NCI-H446 (cell line): ENCODE measurements around the gene CFAP20.
"Not testable (repeated sequence)": the region's sequence is repeated elsewhere in the genome, so short reads cannot be mapped to it uniquely, and the experiment has no call there.

Source experiments
- DNase-seq, 2 experiments: peaks; one replicate each; lab custom pipeline; 2025; lab: John Stamatoyannopoulos, UW

CFAP20 gene

DNA sequence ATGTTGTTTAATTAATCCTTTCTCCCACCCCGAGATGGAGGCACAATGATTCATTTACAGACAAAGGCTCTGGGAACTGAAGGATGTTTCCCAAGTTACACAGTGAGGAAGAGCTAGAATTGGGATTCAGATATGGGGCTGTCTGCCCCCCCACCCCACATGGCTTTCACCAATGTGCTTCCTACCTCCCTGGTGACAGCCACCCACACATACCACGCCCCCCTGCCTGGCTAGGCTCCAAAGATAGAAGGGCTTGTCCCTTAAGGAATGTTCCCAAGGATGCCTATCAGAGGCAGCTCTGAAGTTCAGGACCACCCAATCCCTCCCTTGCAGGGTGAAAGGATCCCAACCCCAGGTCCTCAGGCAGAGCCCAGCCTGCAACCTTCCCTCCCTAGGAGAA is 32.9 kb downstream of the CFAP20 start:
- DNase-seq, result no peak

DNA sequence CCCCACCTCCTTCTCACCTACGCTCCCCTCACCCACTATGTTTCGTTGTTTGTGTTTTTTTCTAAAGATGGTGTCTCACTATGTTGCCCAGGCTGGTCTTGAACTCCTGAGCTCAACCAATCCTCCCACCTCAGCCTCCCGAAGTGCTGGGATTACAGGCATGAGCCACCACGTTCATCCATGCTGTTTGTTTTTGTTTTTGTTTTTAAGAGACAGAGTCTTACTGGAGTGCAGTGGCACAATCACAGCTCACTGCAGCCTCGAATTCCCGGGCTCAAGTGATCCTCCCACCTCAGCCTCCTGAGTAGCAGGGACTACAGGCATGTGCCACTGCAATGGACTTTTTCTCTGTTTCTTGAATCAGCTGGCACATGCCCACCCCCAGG is 33.6 kb downstream of the CFAP20 start:
- not testable (repeated sequence) for DNase-seq

DNA sequence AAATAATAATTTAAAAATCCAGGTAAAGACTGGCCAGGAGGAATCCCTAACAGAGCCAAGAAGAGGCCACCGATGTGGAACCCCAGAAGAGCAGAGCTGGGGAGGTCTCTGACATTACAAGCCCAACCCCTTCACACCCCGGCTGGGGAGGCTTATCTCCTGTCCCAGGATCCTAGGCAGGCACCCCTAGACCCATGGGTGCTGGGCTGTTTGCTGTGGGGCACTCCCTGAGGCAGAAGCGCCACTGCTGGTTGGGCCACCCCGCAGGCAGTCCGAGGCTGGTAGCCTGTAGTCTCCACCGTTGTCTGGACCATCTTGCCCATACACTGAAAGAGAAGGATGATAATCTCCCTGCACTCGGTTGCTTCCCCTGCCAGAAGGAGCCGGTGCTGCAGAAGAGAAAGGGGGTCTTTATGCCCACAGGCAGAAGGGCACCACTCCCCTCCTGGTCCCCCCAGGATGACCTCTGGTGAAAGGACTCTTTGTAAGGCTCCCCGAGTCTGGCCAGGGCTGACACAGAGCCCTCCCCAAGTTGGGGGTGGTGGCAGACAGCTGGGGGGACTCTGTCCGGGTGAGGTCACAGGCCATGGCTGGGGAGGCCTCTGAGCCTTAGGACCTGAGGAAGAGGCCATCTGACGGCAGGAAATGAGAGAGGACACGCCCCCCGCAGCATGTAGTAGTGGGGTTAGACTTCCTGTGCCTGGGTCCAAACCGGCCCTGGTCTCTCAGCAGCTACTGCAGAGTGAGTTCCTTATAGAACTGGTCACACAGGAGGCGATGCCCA is 34.2 kb downstream of the CFAP20 start:
- no peak for DNase-seq

DNA sequence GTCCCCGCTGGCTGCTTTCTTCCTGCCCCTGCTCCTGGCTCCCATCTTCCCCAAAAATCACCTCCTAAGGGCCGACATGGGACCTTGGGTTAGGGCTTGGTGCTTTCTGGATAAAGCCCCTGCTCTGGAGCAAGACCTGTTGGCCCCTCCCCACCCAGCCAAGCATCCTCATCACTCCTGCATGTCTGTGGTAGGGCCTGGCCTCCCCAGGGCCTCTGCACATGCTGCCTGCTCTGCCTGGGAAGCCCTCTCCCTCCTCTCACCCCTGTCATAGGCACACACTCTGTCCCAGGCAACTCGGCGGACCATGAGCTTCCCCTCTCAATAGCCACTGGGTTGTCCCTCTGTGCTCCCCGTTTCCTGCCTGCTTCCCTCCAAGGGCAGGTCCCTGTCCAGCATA is 35.2 kb downstream of the CFAP20 start:
- DNase-seq, result no peak

DNA sequence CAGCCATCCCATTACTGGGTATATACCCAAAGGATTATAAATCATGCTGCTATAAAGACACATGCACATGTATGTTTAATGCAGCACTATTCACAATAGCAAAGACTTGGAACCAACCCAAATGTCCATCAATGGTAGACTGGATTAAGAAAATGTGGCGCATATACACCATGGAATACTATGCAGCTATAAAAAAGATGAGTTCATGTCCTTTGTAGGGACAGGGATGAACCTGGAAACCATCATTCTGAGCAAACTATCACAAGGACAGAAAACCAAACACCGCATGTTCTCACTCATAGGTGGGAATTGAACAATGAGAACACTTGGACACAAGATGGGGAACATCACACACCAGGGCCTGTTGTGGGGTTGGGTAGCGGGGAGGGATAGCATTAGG is 38.8 kb downstream of the CFAP20 start:
- DNase-seq, result not testable (repeated sequence)

DNA sequence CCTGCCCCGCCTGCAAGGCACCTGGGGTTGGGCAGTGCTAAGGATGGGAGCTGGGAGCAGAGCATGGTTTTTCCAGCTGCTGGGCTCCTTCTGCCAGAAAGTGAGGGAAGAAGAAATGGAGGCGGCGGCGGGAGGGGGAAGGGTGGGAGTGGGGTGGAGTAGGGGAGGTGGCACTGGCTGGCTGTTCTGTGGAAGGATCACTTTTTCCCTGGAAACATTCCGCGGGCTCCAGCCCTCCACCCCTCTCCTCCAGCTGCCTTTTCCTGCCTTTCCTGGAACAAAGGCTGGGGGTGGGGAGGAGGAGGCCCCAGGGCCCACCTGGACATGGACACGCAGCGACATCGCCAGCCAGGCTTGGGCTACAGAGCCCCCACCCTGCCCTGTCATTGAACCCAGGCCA is 41.1 kb downstream of the CFAP20 start:
- DNase-seq, result no peak

DNA sequence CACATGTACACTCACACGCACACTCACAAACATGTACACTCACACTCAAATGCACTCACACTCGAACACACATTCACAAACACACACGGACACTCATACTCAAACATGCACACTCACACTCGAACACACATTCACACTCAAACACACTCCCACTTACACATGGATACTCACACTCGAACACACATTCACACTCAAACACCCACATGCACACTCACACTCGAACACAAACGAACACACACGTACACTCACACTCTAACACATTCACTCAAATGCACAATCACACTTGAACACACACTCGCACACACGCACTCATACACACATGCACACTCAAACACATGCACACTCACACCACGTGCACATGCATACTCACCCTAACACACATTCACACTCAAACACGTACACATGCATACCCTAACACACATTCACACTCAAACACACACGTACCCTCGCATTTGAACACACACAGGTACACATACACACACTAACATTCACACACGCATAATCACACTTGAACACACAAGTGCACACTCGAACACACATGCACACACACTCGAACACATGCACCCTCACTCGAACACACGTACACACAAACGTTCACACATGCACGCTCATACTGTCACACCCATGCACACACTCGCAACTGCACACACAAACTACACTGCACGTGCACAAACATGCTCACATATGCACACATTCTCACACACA is 41.8 kb downstream of the CFAP20 start:
- DNase-seq, result no peak

DNA sequence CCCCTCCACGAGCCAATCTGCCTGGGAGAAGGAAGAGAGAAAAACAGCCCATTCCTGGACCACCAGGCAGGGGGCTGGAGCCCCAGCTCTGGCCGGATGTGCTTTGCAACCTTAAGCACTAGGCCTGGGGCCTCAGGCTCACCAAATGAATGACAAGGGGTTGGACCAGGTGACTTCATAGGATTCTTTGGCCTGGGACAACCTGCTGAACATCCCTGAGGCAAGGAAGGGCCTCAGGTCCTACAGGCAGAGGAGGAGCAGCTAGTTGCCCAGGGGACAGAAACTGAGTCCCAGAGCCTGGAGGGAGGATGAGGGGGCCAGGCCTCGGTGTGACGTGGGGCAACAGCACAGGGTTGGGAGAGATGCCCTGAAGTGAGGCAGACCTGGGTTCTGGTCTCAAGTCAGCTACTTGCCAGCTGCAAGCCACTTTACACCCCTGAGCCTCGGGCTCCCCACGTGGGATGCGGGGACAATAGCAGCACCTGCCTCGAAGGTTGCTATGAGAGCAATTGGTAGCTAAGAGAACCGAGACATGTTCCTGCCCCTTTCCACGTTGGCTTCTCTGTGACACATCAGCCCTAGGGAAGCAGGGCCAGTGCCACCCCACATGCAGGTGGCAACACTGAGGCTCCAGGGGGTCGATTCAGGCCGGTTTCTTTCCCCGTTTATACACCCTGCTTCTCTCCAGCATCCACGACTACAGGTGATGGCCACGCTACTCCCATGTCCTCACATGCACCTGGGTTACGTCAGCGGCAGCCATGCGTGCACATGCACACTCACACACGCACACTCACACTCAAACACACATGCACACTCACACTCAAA is 42.6 kb downstream of the CFAP20 start:
- no peak for DNase-seq

DNA sequence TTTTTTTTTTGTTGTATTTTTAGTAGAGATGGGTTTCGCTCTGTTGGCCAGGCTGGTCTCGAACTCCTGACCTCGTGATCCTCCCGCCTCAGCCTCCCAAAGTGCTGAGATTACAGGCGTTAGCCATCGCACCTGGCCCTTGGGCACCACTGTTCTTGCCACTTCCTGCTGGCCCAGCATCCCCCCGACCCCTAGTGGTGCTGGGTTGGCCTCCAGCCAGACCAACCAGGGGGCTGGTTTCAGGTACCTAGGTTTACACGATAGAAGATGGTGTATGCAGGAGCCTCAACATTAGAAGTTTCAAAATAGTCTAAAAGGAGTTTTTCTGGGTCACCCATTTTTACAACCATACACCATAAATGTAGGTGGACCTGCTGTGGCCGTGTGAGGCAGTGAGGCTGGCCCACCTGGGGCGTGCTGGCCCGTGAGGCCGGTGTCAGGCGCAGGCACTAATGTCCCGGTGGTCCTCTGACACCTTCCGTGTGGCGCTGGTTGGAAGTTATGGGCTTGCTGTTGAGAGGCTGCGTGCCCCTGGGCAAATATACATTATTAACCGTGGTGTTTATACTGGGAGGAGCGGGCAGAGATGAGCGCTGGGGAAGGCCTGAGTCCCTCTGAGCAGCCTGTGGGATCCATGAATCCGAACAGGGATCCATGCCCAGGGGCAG is 43.5 kb downstream of the CFAP20 start:
- DNase-seq, result no peak

DNA sequence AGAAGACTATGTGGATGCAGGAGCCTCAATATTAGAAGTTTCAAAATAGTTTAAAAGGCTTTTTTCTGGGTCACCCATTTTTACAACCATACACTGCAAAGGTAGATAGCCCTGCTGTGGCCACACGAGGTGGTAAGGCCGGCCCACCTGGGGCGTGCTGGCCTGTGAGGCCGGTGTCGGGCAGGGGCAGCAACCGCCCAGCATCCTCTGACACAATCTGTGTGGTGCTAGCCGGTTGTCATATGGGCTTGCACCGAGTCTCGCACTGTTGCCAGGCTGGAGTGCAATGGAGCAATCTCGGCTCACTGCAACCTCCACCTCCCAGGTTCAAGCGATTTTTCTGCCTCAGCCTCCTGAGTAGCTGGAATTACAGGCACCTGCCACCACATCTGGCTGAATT is 44.0 kb downstream of the CFAP20 start:
- no peak for DNase-seq

DNA sequence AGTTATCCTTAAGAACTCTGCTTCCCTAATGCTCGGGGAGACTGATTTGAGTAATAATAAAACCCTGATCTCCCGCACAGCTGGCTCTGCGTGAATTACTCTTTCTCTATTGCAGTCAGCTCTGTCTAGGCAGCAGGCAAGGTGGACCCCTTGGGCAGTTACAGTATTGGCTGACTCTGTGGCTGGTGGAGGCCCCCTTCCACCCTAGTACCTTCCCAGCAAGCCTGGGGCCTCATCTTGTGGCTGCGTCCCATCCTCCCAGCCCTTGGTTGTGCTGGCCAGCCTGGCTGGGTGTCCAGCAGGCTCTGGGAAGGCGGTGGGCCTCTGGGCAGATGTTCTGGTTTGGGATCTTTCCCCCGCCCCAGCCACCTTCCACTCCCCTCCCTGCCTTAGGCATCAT is 44.5 kb downstream of the CFAP20 start:
- DNase-seq, result no peak

DNA sequence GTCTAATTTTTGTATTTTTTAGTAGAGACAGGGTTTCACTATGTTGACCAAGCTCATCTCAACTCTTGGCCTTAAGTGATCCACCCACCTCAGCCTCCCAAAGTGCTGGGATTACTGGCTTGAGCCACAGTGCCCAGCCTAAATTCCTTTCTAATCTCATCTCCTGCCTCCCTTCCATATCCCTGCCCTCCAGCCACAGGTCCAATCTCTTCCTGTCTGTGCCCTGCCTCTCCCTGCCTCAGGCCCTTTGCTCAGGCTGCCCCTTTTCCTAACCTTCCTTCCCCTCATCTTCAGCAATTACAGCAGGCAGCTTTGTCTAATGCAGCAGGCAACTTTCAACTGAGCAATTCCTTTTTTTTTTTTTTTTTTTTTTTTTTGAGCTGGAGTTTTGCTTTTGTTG is 46.8 kb downstream of the CFAP20 start:
- no peak for DNase-seq

DNA sequence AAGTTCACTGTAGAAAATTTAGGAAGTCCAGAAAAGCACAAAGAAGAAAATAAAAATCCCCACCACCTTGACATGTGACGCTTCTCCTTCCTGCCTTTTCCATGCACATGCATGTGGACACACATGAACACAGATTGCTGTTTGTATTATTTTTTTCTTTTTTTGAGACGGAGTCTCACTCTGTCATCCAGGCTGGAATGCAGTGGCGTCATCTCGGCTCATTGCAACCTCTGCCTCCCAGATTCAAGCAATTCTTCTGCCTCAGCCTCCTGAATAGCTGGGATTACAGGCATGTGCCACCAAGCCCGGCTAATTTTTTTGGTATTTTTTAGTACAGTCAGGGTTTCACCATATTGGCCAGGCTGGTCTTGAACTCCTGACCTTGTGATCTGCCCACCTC is 48.5 kb downstream of the CFAP20 start:
- DNase-seq, result not testable (repeated sequence)

DNA sequence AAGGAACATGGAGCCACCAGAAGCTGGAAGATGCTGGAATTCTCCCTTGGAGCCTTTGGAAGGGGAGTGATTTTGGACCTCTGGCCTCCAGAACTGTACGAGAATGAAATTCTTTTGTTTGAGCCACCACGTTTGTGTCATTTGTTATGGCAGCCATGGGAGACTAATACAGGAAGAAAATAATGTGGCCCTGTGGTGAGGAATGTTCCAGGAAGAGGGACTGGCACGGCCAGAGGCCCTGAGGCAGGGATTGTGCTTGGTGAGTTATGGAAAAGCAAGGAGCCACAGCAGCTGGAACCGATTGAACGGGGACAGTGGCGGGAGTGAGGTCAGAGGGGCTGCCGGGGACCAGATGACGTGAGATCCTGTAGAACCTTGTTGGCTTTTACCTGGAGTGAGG is 51.4 kb downstream of the CFAP20 start:
- DNase-seq, result no peak

DNA sequence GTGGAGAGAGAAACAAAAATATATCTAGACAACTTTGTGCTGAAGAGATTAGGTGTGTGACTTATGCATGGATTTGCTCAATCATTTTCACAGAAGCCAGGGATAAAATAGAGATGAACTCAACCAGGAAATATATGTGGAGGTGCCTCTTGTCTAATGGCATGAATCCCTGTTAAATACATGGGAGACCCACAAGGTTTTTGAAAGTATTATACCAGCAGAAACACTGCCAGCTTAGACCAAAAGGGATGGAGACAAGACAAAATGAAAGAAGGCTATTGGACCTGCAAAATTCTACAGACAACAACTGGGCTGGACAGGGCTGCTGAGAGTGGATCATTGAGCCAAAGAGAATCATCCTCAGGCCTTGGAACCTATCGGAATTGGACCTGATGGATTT is 52.7 kb downstream of the CFAP20 start:
- DNase-seq, result no peak

DNA sequence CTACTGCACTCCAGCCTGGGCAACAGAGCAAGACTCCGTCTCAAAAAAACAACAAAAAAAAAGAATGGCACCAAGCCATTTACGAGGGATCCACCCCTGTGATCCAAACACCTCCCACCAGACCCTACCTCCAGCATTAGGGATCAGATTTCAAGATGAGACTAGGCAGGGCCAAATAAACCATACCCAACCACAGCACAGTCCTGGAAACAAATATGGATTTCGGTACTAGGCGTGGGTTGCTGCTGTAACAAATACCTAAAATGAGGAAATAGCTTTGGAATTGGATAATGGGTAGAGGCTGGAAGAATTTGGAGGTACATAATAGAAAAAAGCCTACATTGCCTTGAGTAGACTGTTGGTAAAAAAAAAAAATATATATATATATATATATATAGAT is 54.5 kb downstream of the CFAP20 start:
- DNase-seq, result no peak

DNA sequence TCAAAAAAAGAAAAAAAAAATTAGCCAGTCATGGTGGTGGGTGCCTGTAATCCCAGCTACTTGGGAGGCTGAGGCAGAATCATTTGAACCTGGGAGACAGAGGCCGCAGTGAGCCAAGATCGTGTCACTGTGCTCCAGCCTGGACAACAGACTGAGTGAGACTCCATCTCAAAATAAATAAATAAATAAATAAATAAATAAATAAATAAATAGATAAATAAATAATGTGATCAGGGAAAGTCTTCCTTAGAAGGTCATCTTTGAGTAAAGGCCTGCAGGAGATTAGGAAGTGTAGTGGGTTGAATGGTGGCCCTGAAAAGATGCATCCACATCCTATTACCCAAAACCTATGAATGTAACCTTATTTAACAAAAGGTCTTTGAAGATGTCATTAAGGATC is 56.1 kb downstream of the CFAP20 start:
- DNase-seq, result not testable (repeated sequence)

DNA sequence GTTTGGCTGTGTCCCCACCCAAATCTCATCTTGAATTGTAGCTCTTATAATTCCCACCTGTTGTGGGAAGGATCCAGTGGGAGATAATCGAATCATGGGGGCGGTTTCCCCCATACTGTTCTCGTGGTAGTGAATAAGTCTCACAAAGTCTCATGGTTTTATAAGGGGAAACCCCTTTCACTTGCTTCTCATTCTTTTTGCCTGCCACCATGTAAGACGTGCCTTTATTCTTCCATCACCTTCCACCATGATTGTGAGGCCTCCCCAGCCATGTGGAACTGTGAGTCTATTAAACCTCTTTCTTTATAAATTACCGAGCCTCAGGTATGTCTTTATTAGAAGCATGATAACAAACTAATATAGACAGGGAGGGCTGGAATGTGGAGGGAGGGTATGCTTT is 57.0 kb downstream of the CFAP20 start:
- not testable (repeated sequence) for DNase-seq

DNA sequence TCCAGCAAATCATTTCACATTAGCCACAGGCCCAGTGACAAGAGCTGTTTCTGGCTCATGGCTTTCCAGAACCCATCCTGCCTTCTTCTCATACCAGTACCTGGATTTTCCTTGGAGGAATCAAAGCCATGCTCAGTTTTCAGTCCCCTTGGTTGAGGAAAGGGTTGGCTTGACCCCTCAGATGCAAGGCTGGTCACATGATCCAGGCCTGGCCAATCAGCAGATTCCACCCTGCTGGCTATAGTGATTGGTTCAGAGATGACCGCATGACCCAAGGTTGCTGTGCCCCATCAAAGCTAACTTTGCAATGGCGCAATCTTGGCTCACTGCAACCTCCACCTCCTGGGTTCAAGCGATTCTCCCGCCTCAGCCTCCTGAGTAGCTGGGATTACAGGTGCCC is 58.6 kb downstream of the CFAP20 start:
- DNase-seq, result no peak
